ENCODE measurements around the gene RBM12.

RBM12 gene

DNA sequence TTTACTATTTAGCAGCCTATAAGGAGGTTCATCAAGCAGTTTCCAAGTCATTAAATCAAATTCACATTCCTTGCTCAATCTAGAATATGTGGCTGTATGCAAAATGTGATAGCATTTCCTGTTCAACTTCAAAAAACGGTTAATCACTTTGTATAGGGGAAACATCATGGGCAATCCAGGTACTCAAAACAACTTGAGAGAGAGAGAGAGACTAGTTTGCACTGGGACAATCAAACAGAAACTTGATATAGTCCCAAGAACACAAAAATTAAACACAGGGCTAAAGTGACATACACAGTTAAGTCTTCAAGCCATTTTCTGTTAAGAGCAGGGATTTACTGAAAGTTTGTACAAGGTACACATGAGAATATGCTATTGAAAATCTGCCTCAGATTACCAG is 7.4 kb downstream of the RBM12 start:
- FAIRE-seq = no peak
- no peak for DNase-seq (ENCODE audit: insufficient read length, low spot score)
- TF ChIP-seq POLR2AphosphoS5 (IDR thresholded peaks at IDR 0.05; ENCODE audit: low read depth, low read length) = no peak
- no peak for TF ChIP-seq PAX5 (IDR thresholded peaks at IDR 0.05; ENCODE audit: insufficient read depth, low read length, severe bottlenecking)
- no peak for TF ChIP-seq POU2F2 (IDR thresholded peaks at IDR 0.05; ENCODE audit: low read depth, low read length)
- TF ChIP-seq POLR2A (IDR thresholded peaks at IDR 0.05; ENCODE audit: low read depth, low read length) = no peak
- no peak for TF ChIP-seq SPI1 (IDR thresholded peaks at IDR 0.05; ENCODE audit: low read depth, low read length)
- TF ChIP-seq TAF1 (IDR thresholded peaks at IDR 0.05; ENCODE audit: low read depth, low read length) = no peak

DNA sequence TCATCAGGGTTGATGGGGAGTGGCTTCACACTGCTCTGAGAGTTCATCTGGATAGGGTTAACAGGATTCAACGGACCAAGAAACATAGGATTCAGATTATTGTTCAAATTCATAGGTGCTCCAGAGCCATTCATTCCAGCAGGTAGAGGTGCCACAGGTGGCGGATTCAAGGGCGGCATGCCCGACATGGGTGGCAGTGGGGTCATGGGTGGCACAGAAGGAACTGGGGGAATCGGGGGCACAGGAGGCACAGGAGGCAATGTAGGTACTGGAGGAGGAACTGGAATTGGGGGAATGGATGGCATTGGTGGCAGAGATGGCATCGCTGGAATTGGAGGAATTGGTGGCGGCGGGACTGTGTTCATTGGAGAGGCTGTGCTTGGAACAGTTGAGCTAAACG is 10.3 kb downstream of the RBM12 start:
- no peak for FAIRE-seq
- TF ChIP-seq PAX5 (IDR thresholded peaks at IDR 0.05; ENCODE audit: insufficient read depth, low read length, severe bottlenecking) (no peak), TAF1 (IDR thresholded peaks at IDR 0.05; ENCODE audit: low read depth, low read length) (no peak), POLR2A (IDR thresholded peaks at IDR 0.05; ENCODE audit: low read depth, low read length) (no peak), POLR2AphosphoS5 (IDR thresholded peaks at IDR 0.05; ENCODE audit: low read depth, low read length) (no peak), POU2F2 (IDR thresholded peaks at IDR 0.05; ENCODE audit: low read depth, low read length) (no peak), SPI1 (IDR thresholded peaks at IDR 0.05; ENCODE audit: low read depth, low read length) (no peak)
- no peak for DNase-seq (ENCODE audit: insufficient read length, low spot score)

DNA sequence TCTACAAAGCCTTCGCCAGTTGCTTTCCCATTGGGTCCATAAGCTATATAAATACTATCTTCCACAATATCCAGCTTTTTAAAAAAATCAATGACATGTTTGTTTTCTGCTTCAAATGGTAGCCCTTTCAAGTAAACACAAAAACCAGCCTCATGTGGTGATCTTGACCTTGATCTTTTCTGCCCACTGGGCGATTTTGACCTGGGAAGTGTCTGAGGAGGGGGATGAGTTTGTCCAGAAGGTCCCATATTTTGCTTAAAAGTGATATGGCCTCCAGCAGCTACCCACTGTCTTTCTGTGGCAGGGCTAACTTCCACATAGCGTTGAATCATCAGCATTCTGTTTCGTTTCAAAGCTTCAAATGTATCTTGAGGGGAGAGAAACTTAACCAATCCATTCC is 10.8 kb downstream of the RBM12 start:
- TF ChIP-seq TAF1 (IDR thresholded peaks at IDR 0.05; ENCODE audit: low read depth, low read length) (no peak), POLR2A (IDR thresholded peaks at IDR 0.05; ENCODE audit: low read depth, low read length) (no peak)
- FAIRE-seq (no peak), DNase-seq (ENCODE audit: insufficient read length, low spot score) (no peak)

DNA sequence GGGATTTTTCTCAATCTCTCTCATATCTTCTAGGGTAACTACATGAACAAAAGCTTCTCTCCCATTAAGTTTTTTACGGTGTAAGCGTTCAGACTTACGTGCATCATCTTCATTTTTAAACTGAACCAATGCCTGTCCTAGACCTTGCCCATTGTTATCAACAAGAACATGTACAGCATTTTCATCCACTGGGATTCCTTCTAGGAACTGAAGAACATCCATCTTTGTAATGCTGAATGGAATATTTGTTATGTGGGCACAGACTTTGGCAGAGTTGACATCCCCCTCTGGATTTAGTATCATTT is 11.3 kb downstream of the RBM12 start:
- TF ChIP-seq POU2F2 (IDR thresholded peaks at IDR 0.05; ENCODE audit: low read depth, low read length) (no peak), SPI1 (IDR thresholded peaks at IDR 0.05; ENCODE audit: low read depth, low read length) (no peak), POLR2A (IDR thresholded peaks at IDR 0.05; ENCODE audit: low read depth, low read length) (no peak), TAF1 (IDR thresholded peaks at IDR 0.05; ENCODE audit: low read depth, low read length) (no peak), POLR2AphosphoS5 (IDR thresholded peaks at IDR 0.05; ENCODE audit: low read depth, low read length) (no peak), PAX5 (IDR thresholded peaks at IDR 0.05; ENCODE audit: insufficient read depth, low read length, severe bottlenecking) (no peak)
- DNase-seq (ENCODE audit: insufficient read length, low spot score) (no peak), FAIRE-seq (no peak)

DNA sequence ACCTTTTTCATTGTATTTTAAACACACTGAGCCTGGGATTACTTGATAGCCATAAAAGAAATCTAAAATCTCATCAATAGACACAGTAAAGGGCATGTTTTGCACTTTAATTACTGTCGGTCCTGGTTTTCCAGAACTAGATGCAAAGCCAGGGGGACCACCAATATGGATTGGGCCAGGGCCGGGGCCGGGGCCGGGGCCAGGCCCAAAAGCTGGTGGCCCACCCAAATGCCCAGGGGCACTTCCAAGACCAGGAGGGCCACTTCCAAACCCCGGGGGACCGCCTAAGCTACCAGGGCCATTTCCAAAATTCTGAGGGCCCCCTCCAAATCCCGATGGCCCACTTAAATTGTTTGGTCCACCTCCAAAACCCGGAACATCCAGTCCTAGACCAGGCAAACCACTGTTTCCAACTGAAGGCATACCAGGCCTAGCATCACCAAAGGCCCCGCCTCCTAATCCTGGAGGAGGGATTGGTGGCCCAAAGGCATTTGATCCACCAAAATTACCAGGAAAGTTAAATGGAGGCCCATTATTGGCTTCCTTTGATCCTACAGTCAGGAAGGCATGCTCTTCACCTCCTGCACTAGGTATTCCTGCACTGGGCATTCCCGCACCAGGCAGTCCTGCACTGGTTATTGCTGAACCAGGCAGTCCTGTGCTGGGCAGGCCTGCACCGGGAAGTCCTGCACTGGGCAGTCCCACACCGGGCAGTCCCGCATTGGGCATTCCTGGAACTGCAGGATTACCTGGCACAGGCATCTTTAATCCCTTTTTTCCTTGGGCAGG is 11.9 kb downstream of the RBM12 start:
- FAIRE-seq (no peak), DNase-seq (ENCODE audit: insufficient read length, low spot score) (no peak)
- TF ChIP-seq POLR2A (IDR thresholded peaks at IDR 0.05; ENCODE audit: low read depth, low read length) (0 out of 2 replicates have a peak, but pooled peaks have one; percentile 36), SPI1 (IDR thresholded peaks at IDR 0.05; ENCODE audit: low read depth, low read length) (no peak)

DNA sequence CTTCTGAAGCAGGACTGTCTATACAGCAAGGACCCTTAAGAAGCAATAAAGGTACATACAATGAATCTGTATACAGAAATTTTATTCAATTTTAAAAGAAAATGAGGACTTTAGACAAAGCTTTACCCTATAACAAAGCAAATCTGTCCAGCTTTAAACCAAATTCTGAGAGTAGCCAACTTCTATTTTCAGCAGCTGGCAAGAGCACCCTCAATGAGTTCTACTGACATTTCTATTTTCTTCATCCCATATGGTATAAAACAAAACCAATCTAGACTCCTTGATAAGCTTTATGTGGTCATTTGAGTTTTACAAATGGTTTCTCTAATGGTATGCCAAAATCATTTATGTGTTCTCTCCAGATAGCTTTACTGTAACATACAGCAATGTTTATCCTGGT is 12.7 kb downstream of the RBM12 start:
- no peak for FAIRE-seq
- TF ChIP-seq POLR2AphosphoS5 (IDR thresholded peaks at IDR 0.05; ENCODE audit: low read depth, low read length) (no peak), POU2F2 (IDR thresholded peaks at IDR 0.05; ENCODE audit: low read depth, low read length) (no peak)
- no peak for DNase-seq (ENCODE audit: insufficient read length, low spot score)

DNA sequence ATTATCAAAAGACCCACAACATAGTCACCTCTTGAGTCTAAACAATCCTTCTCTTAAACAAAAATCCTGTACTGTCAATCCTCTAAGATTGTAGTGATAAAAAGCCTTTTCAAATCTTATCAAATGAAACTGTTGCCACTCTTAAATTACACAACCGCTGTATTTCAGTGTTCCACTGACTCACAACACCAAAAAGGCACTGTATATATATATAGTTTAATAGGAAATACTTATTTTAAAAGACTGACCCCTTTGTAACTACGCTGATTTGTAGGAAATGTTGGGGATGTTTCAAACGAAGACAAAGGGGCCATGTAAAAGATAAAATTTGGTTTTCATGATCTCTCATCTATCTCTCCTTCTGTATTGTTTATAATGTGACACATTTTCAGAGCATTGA is 14.1 kb downstream of the RBM12 start:
- no peak for TF ChIP-seq SPI1 (IDR thresholded peaks at IDR 0.05; ENCODE audit: low read depth, low read length)
- no peak for TF ChIP-seq POLR2AphosphoS5 (IDR thresholded peaks at IDR 0.05; ENCODE audit: low read depth, low read length)
- no peak for TF ChIP-seq POU2F2 (IDR thresholded peaks at IDR 0.05; ENCODE audit: low read depth, low read length)
- no peak for TF ChIP-seq PAX5 (IDR thresholded peaks at IDR 0.05; ENCODE audit: insufficient read depth, low read length, severe bottlenecking)
- TF ChIP-seq TAF1 (IDR thresholded peaks at IDR 0.05; ENCODE audit: low read depth, low read length) = no peak
- TF ChIP-seq POLR2A (IDR thresholded peaks at IDR 0.05; ENCODE audit: low read depth, low read length) = no peak
- no peak for FAIRE-seq
- DNase-seq (ENCODE audit: insufficient read length, low spot score) = no peak

DNA sequence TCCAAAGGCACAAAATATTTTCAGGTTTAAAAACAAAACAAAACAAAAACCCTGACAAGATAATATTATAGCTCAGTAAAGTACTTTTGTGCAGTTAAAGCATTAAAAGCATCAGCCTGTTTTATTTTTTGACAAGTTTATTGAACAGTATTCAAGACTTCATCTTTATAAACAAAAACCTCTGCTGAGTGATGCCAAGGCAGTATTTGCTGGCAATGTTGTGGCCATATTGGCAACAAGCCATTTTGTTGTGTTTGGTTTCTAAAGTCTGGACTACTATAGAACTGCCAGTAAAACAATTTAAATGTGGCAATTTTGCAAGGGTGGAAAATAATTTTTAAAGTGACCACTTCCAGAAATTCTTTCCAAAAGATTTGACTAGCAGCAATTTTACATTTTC is 15.9 kb downstream of the RBM12 start:
- DNase-seq (ENCODE audit: insufficient read length, low spot score) (no peak), FAIRE-seq (no peak)
- no peak for TF ChIP-seq POLR2AphosphoS5 (IDR thresholded peaks at IDR 0.05; ENCODE audit: low read depth, low read length)

DNA sequence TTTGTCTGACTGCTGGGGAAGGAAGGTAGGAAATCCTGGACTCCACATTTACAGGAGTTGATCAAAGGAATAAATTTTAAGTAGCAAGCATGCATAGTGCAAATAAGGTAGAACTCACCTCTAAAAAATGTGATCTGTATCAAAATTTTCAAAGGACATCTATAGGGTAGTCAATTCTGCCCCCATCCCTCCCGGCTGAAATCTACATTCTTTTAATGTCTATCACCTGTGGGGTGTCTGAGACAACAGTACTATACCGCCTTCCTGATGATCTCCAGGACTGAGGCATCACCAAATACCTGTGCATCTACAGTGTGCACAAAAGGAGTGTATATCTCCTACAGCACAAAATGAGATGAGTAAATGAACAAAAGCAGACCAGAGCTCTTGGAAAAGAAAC is 19.9 kb downstream of the RBM12 start:
- no peak for TF ChIP-seq SPI1 (IDR thresholded peaks at IDR 0.05; ENCODE audit: low read depth, low read length)
- TF ChIP-seq POLR2A (IDR thresholded peaks at IDR 0.05; ENCODE audit: low read depth, low read length) = no peak
- no peak for TF ChIP-seq POU2F2 (IDR thresholded peaks at IDR 0.05; ENCODE audit: low read depth, low read length)
- no peak for TF ChIP-seq POLR2AphosphoS5 (IDR thresholded peaks at IDR 0.05; ENCODE audit: low read depth, low read length)
- TF ChIP-seq PAX5 (IDR thresholded peaks at IDR 0.05; ENCODE audit: insufficient read depth, low read length, severe bottlenecking) = no peak
- no peak for TF ChIP-seq TAF1 (IDR thresholded peaks at IDR 0.05; ENCODE audit: low read depth, low read length)
- DNase-seq (ENCODE audit: insufficient read length, low spot score) (no peak), FAIRE-seq (no peak)

DNA sequence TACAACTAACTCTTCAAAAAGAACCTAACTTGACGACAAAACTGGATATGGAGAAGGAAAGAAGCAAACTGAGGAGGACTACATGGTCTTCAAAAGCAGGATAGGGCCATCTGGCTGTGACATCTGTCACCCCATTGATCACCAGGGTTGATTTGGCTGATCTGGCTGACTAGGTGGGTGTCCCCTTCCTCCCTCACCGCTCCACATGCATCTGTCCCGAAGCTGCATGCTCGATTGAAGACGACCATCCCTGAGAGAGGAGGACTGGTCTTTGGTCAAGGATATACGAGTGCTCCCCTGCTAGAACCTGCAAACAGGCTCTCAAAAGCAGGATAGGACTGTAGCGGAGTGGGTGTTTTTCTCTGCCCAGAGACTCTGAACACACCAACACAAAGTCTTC is 21.7 kb downstream of the RBM12 start:
- FAIRE-seq = no peak
- no peak for DNase-seq (ENCODE audit: insufficient read length, low spot score)
- TF ChIP-seq SPI1 (IDR thresholded peaks at IDR 0.05; ENCODE audit: low read depth, low read length) = no peak
- TF ChIP-seq POU2F2 (IDR thresholded peaks at IDR 0.05; ENCODE audit: low read depth, low read length) = no peak
- TF ChIP-seq POLR2AphosphoS5 (IDR thresholded peaks at IDR 0.05; ENCODE audit: low read depth, low read length) = no peak

DNA sequence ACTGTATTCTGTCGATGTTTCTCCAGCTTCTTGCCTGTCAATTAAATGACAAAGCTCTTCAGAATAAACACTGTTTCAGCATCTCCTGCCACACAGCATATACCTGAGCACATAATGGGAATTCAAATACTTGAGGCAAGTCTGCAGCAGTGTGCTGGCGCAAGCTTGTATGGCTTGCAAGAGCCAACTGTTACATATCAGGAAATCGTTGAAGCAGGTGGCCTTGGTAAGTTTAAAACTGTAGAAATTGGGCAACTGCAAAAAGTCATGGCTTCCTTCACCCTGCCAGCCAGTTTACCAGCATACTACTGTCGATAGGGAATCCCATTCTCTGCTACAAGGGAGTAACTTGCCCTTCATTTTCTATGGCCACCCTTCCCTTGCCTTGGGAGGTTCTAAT is 23.0 kb downstream of the RBM12 start:
- FAIRE-seq (no peak), DNase-seq (ENCODE audit: insufficient read length, low spot score) (no peak)
- TF ChIP-seq TAF1 (IDR thresholded peaks at IDR 0.05; ENCODE audit: low read depth, low read length) (no peak), POLR2A (IDR thresholded peaks at IDR 0.05; ENCODE audit: low read depth, low read length) (no peak), PAX5 (IDR thresholded peaks at IDR 0.05; ENCODE audit: insufficient read depth, low read length, severe bottlenecking) (no peak), POU2F2 (IDR thresholded peaks at IDR 0.05; ENCODE audit: low read depth, low read length) (no peak), SPI1 (IDR thresholded peaks at IDR 0.05; ENCODE audit: low read depth, low read length) (no peak), POLR2AphosphoS5 (IDR thresholded peaks at IDR 0.05; ENCODE audit: low read depth, low read length) (no peak)

All from GM12891 (cell line).